ENCODE data around the gene CRYBA4. TPM values are rescaled to one million over a fixed set of nuclear protein-coding genes. Genes with fewer than 3 reads are reported as not detected.

CRYBA4 gene
- total RNA-seq, 2 experiments from 2014 or later: 0.48 TPM; not detected in 1

- Mint-ChIP-seq H3K4me1 (peaks cover 48% of the 10 kb centered on the region), H3K27ac (peak overlapping the region; percentile 88), H3K4me3 (peak overlapping the region; percentile 96), H3K36me3 (ENCODE audit: low read depth) (peaks cover 39% of the 10 kb centered on the region), H3K27me3 (peaks cover 12% of the 10 kb centered on the region), H3K9me3 (no peaks in the 10 kb centered on the region)
- DNase-seq: peak; percentile 88
- POLR2A ChIA-PET: interaction anchor here (1.4 to 11.9 kb wide), 2 partner anchors 14 to 147 kb away, joined by 3 to 117 read pairs; partner anchors contain the start of gene TFIP11
- CTCF ChIA-PET: no interaction called here
These were observed 37.1 kb downstream of the CRYBA4 start for GRCh38 chr22:26658671-26659478.

DNA sequence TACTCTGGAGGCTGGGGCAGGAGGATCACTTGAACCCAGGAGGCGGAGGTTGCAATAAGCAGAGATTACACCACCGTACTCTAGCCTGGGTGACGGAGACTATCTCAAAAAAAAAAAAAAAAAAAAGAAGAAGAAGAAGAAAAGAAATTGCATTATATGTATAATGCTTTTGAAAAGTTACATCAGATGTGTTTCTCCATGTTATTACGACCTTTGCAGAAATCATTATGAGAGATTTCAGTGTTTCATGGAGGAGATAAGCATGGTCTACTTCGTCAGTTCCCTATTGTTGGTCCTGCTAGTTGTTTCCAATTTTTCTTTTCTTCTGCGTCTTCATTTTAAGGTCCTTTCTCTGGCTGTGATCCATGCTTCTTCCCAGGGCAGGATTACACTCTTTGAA lies 38.6 kb downstream of the CRYBA4 start:
- Mint-ChIP-seq H3K27ac (peak overlapping the region; percentile 51), H3K4me3 (no peak overlapping the region), H3K36me3 (ENCODE audit: low read depth) (peaks cover 52% of the 10 kb centered on the region), H3K4me1 (peaks cover 60% of the 10 kb centered on the region), H3K9me3 (no peaks in the 10 kb centered on the region), H3K27me3 (peaks cover under 1% of the 10 kb centered on the region)
- ChIA-PET CTCF (no interaction called here), POLR2A (interaction anchor here (0.8 to 11.9 kb wide), 2 partner anchors 12 to 176 kb away, joined by 3 to 117 read pairs; no protein-coding TSS in a partner anchor)
- no peak for DNase-seq

DNA sequence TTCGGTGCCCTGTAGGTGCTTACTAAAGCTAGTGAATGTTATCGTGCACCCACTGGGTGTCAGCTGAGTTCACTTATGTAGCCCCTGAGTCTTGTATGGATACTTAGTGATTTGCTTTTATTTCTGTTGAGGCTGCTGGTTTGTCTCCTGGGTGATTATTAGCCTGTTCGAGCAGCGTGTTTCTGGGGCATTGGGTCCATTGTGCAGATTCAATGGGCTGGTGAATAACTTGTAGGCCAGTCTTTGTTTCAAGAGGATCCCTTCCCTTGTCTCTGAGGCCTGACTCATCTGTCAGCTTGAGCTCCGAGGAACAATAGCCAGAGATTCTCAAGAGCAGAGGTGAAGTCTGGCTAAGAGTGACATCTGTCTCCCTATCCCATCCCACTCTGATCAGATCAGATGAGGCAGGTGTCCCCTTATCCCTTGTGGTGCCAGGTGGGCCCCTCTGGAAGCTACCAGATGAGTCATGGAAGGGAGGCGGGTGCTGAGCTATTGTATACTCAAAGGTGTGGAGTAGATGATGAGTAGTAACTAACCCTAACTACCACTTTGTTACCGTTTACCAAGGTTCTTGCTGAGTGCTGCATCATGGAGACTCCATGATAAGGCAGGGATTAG lies 39.3 kb downstream of the CRYBA4 start:
- H3K4me3 Mint-ChIP-seq: no peak overlapping the region
- peaks cover 67% of the 10 kb centered on the region for H3K4me1 Mint-ChIP-seq
- ChIA-PET POLR2A (interaction anchor here (11.9 kb wide), 1 partner anchor 12 kb away, joined by 117 read pairs; no protein-coding TSS in a partner anchor), CTCF (interaction anchor here (1.0 to 2.5 kb wide), 3 partner anchors 10 to 158 kb away, joined by 4 to 11 read pairs (median 5); no protein-coding TSS in a partner anchor)
- peaks cover 58% of the 10 kb centered on the region for H3K36me3 Mint-ChIP-seq (ENCODE audit: low read depth)
- H3K9me3 Mint-ChIP-seq: no peaks in the 10 kb centered on the region
- no peaks in the 10 kb centered on the region for H3K27me3 Mint-ChIP-seq
- H3K27ac Mint-ChIP-seq: no peak overlapping the region
- no peak for DNase-seq

- peaks cover 68% of the 10 kb centered on the region for H3K4me1 Mint-ChIP-seq
- peak overlapping the region; percentile 3 for H3K27ac Mint-ChIP-seq
- H3K4me3 Mint-ChIP-seq: no peak overlapping the region
- CTCF ChIA-PET: interaction anchor here (2.1 to 5.1 kb wide), 3 partner anchors 9 to 159 kb away, joined by 5 to 47 read pairs (median 11); no protein-coding TSS in a partner anchor
- POLR2A ChIA-PET: interaction anchor here (1.2 to 11.9 kb wide), 2 partner anchors 10 to 159 kb away, joined by 3 to 117 read pairs; no protein-coding TSS in a partner anchor
- DNase-seq: no peak
- no peaks in the 10 kb centered on the region for H3K27me3 Mint-ChIP-seq
- peaks cover 66% of the 10 kb centered on the region for H3K36me3 Mint-ChIP-seq (ENCODE audit: low read depth)
- no peaks in the 10 kb centered on the region for H3K9me3 Mint-ChIP-seq
These were observed 40.4 kb downstream of the CRYBA4 start for GRCh38 chr22:26662160-26662559.

DNA sequence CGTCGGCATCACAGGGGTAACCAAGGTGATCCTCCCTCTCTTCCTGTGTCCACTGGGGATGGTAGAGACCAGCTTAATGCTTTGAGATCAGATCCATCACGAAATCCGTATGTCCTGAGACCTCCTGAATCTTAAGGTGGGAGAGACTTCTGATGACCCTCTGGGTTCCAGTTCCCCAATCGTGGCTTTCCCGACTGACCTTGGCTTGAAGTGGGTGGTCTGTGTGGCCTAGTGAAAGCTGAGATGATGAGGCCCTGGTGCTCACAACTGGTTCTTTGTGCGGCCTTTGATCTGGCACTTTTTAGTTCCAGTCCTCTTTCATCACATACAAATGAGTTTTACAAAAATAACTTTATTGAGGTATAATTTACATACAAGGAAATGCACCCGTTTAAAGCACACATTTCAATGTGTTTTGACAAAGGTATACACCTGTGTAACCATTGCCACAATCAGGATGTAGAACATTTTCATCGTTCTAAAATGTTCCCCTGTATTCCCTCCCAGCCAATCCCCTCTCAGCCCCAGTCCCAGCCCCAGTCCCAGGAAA lies 41.7 kb downstream of the CRYBA4 start:
- POLR2A ChIA-PET: interaction anchor here (0.7 to 11.9 kb wide), 2 partner anchors 9 to 160 kb away, joined by 5 to 117 read pairs; no protein-coding TSS in a partner anchor
- CTCF ChIA-PET: interaction anchor here (2.5 to 5.1 kb wide), 3 partner anchors 10 to 160 kb away, joined by 11 to 47 read pairs (median 15); no protein-coding TSS in a partner anchor
- H3K27me3 Mint-ChIP-seq: no peaks in the 10 kb centered on the region
- peak overlapping the region; percentile 56 for H3K27ac Mint-ChIP-seq
- H3K36me3 Mint-ChIP-seq (ENCODE audit: low read depth): peaks cover 73% of the 10 kb centered on the region
- peaks cover 65% of the 10 kb centered on the region for H3K4me1 Mint-ChIP-seq
- DNase-seq: no peak
- H3K9me3 Mint-ChIP-seq: no peaks in the 10 kb centered on the region
- no peak overlapping the region for H3K4me3 Mint-ChIP-seq

DNA sequence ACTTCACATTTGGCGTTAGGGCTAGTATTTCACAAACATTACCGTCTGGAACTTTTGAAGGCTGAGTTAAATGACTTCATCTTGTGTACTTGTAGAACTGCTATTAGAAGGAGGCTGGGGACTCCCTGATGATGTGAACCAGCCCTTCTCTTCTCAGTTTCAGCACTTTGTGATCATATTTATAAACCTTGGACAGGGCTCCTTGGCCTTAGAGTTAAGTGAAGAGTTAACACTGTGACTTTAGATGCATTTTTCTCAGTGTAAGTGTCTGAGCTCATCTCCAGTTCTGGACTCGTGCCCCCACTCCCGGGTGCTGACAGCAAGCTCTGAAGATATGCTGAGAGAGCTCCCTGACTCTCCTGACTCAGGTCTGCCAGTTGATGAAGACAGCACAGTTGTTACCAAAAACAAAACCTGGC lies 44.1 kb downstream of the CRYBA4 start:
- POLR2A ChIA-PET: interaction anchor here (2.6 to 2.8 kb wide), 2 partner anchors 163 to 182 kb away, joined by 11 to 13 read pairs; partner anchors contain the start of genes HPS4 and SRRD
- CTCF ChIA-PET: interaction anchor here (0.6 to 5.1 kb wide), 18 partner anchors 8 to 301 kb away, joined by 3 to 47 read pairs (median 5); partner anchors contain the start of genes HPS4, MIAT and SRRD
- Mint-ChIP-seq H3K9me3 (no peaks in the 10 kb centered on the region), H3K4me1 (peaks cover 74% of the 10 kb centered on the region), H3K4me3 (no peak overlapping the region), H3K27me3 (no peaks in the 10 kb centered on the region), H3K36me3 (ENCODE audit: low read depth) (peaks cover 82% of the 10 kb centered on the region), H3K27ac (peak overlapping the region; percentile 84)
- no peak for DNase-seq

DNA sequence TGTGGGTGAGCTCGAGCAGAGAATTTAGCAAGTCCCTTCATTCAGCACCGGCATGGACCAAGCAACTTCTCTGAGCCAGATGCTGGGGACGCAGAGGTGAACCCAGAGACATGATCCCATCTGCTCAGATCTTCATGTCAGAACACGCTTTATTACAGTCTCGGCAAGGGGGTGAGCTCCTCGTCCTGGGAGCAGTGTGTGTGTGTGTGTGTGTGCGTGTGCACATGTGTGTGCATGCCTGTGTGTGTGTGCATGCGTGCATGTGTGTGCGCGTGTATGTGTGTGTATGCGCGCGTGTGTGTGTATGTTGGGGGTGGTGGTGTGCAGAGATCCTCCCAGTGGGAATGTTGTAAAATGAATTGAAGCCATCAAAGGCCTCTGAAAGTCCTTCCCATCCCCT lies 45.4 kb downstream of the CRYBA4 start:
- POLR2A ChIA-PET: interaction anchor here (0.6 to 2.8 kb wide), 3 partner anchors 155 to 183 kb away, joined by 3 to 13 read pairs (median 11); partner anchors contain the start of genes HPS4, SRRD and TFIP11
- H3K4me1 Mint-ChIP-seq: peaks cover 76% of the 10 kb centered on the region
- no peak overlapping the region for H3K4me3 Mint-ChIP-seq
- no peak for DNase-seq
- peak overlapping the region; percentile 31 for H3K27ac Mint-ChIP-seq
- H3K9me3 Mint-ChIP-seq: no peaks in the 10 kb centered on the region
- H3K27me3 Mint-ChIP-seq: no peaks in the 10 kb centered on the region
- H3K36me3 Mint-ChIP-seq (ENCODE audit: low read depth): peaks cover 80% of the 10 kb centered on the region
- CTCF ChIA-PET: interaction anchor here (1.0 to 5.1 kb wide), 4 partner anchors 23 to 301 kb away, joined by 4 to 47 read pairs (median 10); partner anchors contain the start of genes HPS4 and SRRD

GRCh38 chr22:26669060-26669481 lies 47.3 kb downstream of the CRYBA4 start:
- H3K36me3 Mint-ChIP-seq (ENCODE audit: low read depth): peaks cover 74% of the 10 kb centered on the region
- no peaks in the 10 kb centered on the region for H3K9me3 Mint-ChIP-seq
- H3K4me1 Mint-ChIP-seq: peaks cover 70% of the 10 kb centered on the region
- POLR2A ChIA-PET: interaction anchor here (1.0 kb wide), 1 partner anchor 185 kb away, joined by 3 read pairs; the partner anchor contains the start of genes HPS4 and SRRD
- no peaks in the 10 kb centered on the region for H3K27me3 Mint-ChIP-seq
- DNase-seq: no peak
- no peak overlapping the region for H3K4me3 Mint-ChIP-seq
- CTCF ChIA-PET: interaction anchor here (0.7 to 1.1 kb wide), 3 partner anchors 10 to 169 kb away, joined by 4 to 5 read pairs (median 4); no protein-coding TSS in a partner anchor
- peak overlapping the region; percentile 47 for H3K27ac Mint-ChIP-seq

DNA sequence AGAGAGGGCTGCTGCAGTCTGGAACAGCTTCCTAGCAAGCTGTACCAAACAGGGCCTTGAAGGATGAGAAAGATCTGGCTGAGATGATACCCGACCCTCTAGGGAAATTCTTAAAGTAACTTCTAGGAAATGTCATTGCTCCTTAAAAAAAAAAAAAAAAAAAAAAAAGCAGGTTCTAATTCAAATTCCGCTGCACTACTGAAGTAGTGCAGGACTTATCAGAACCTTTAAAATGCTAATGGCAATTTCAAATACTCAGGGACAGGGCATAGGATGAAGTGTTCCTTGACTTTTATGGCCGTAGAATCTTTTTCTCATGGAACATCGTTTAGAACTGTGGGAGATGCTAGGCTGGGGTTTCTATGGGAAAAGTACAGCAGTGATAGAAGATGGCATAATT lies 48.7 kb downstream of the CRYBA4 start:
- H3K4me3 Mint-ChIP-seq: peak overlapping the region; percentile 90
- ChIA-PET POLR2A (interaction anchor here (5.7 to 6.2 kb wide), 2 partner anchors 11 to 187 kb away, joined by 92 to 117 read pairs; partner anchors contain the start of genes HPS4, MIAT and SRRD), CTCF (interaction anchor here (0.7 to 5.6 kb wide), 4 partner anchors 9 to 306 kb away, joined by 4 to 41 read pairs (median 6); no protein-coding TSS in a partner anchor)
- H3K36me3 Mint-ChIP-seq (ENCODE audit: low read depth): peaks cover 77% of the 10 kb centered on the region
- H3K4me1 Mint-ChIP-seq: peaks cover 70% of the 10 kb centered on the region
- H3K9me3 Mint-ChIP-seq: no peaks in the 10 kb centered on the region
- peak overlapping the region; percentile 100 for H3K27ac Mint-ChIP-seq
- DNase-seq: no peak
- H3K27me3 Mint-ChIP-seq: no peaks in the 10 kb centered on the region

GRCh38 chr22:26671317-26672059 lies 49.7 kb downstream of the CRYBA4 start:
- peaks cover 73% of the 10 kb centered on the region for H3K4me1 Mint-ChIP-seq
- no peaks in the 10 kb centered on the region for H3K27me3 Mint-ChIP-seq
- H3K36me3 Mint-ChIP-seq (ENCODE audit: low read depth): peaks cover 78% of the 10 kb centered on the region
- peak overlapping the region; percentile 90 for H3K4me3 Mint-ChIP-seq
- H3K27ac Mint-ChIP-seq: peak overlapping the region; percentile 100
- H3K9me3 Mint-ChIP-seq: no peaks in the 10 kb centered on the region
- peak; percentile 81 for DNase-seq
- ChIA-PET POLR2A (interaction anchor here (0.9 to 6.2 kb wide), 5 partner anchors 12 to 1248 kb away, joined by 3 to 117 read pairs (median 8); partner anchors contain the start of genes HPS4, MIAT, PITPNB and SRRD), CTCF (interaction anchor here (1.0 to 5.6 kb wide), 4 partner anchors 10 to 241 kb away, joined by 4 to 41 read pairs (median 11); partner anchors contain the start of genes HPS4 and SRRD)

GRCh38 chr22:26672060-26672471 lies 50.3 kb downstream of the CRYBA4 start:
- POLR2A ChIA-PET: interaction anchor here (0.9 to 6.2 kb wide), 10 partner anchors 9 to 1247 kb away, joined by 3 to 117 read pairs (median 9); partner anchors contain the start of genes ASPHD2, HPS4, MIAT and PITPNB
- H3K27ac Mint-ChIP-seq: peak overlapping the region; percentile 100
- no peaks in the 10 kb centered on the region for H3K9me3 Mint-ChIP-seq
- CTCF ChIA-PET: interaction anchor here (1.0 to 5.6 kb wide), 6 partner anchors 10 to 241 kb away, joined by 3 to 41 read pairs (median 8); partner anchors contain the start of genes HPS4, MIAT and SRRD
- no peak for DNase-seq
- H3K27me3 Mint-ChIP-seq: no peaks in the 10 kb centered on the region
- peak overlapping the region; percentile 90 for H3K4me3 Mint-ChIP-seq
- H3K36me3 Mint-ChIP-seq (ENCODE audit: low read depth): peaks cover 73% of the 10 kb centered on the region
- peaks cover 74% of the 10 kb centered on the region for H3K4me1 Mint-ChIP-seq

All from activated CD4-positive, alpha-beta memory T cell treated with anti-CD3 and anti-CD28 coated beads, Interleukin-2, amount 10 ng/mL, durations not matched to agents 7 days and 5 days (primary cell).